ENCODE data around the gene OR1E2. TPM values are rescaled to one million over a fixed set of nuclear protein-coding genes. Genes with fewer than 3 reads are reported as not detected.
"Not testable (repeated sequence)": the region's sequence is repeated elsewhere in the genome, so short reads cannot be mapped to it uniquely, and the experiment has no call there.

The OR1E2 gene
- total RNA-seq, 1 donor from 2014 or later, result not detected

GRCh38 chr17:3447625-3448024 is 14.0 kb upstream of the OR1E2 start:
- Histone ChIP-seq H3K36me3 (no peaks in the 10 kb centered on the region), H3K4me3 (no peak overlapping the region), H3K9me3 (no peaks in the 10 kb centered on the region), H3K27ac (no peak overlapping the region), H3K4me1 (no peaks in the 10 kb centered on the region), H3K27me3 (ENCODE audit: low read depth) (no peaks in the 10 kb centered on the region)
- DNase-seq (no peak), ATAC-seq (no peak)
- TF ChIP-seq CTCF (IDR thresholded peaks at IDR 0.05), result no peak
- intact Hi-C loops (cut with DNase I), result no loop called here

GRCh38 chr17:3440451-3440850 is 6.8 kb upstream of the OR1E2 start:
- H3K4me3 ChIP-seq, result no peak overlapping the region
- no peaks in the 10 kb centered on the region for H3K4me1 ChIP-seq
- no peak for DNase-seq
- H3K36me3 ChIP-seq, result no peaks in the 10 kb centered on the region
- intact Hi-C loops (cut with DNase I), result no loop called here
- no peaks in the 10 kb centered on the region for H3K27me3 ChIP-seq (ENCODE audit: low read depth)
- no peak for ATAC-seq
- H3K27ac ChIP-seq, result no peak overlapping the region
- H3K9me3 ChIP-seq, result no peaks in the 10 kb centered on the region
- no peak for TF ChIP-seq CTCF (IDR thresholded peaks at IDR 0.05)

- no peaks in the 10 kb centered on the region for H3K27me3 ChIP-seq (ENCODE audit: low read depth)
- no peak overlapping the region for H3K27ac ChIP-seq
- no peaks in the 10 kb centered on the region for H3K36me3 ChIP-seq
- H3K4me3 ChIP-seq, result no peak overlapping the region
- no peak for DNase-seq
- H3K4me1 ChIP-seq, result no peaks in the 10 kb centered on the region
- intact Hi-C loops (cut with DNase I), result no loop called here
- no peak for ATAC-seq
- no peaks in the 10 kb centered on the region for H3K9me3 ChIP-seq
- no peak for TF ChIP-seq CTCF (IDR thresholded peaks at IDR 0.05)
Measured at GRCh38 chr17:3438368-3438767, 4.7 kb upstream of the OR1E2 start.

- H3K9me3 ChIP-seq; intact Hi-C loops (cut with DNase I); H3K4me1 ChIP-seq; H3K27ac ChIP-seq; H3K36me3 ChIP-seq; H3K27me3 ChIP-seq (ENCODE audit: low read depth); H3K4me3 ChIP-seq: not testable (repeated sequence)
- DNase-seq (peak; percentile 59), ATAC-seq (peak; percentile 44 to 85)
Measured at GRCh38 chr17:3433215-3433614, 426 bp downstream of the OR1E2 start.

- TF ChIP-seq CTCF (IDR thresholded peaks at IDR 0.05), result no peak
- Histone ChIP-seq H3K27ac (no peak overlapping the region), H3K4me3 (no peak overlapping the region), H3K36me3 (no peaks in the 10 kb centered on the region), H3K9me3 (no peaks in the 10 kb centered on the region), H3K27me3 (ENCODE audit: low read depth) (no peaks in the 10 kb centered on the region), H3K4me1 (no peaks in the 10 kb centered on the region)
- ATAC-seq, result no peak
- no peak for DNase-seq
- intact Hi-C loops (cut with DNase I), result no loop called here
Measured at GRCh38 chr17:3418222-3418621, 15.4 kb downstream of the OR1E2 start.

- intact Hi-C loops (cut with DNase I), result no loop called here
- DNase-seq (no peak), ATAC-seq (no peak)
- Histone ChIP-seq H3K27ac (no peak overlapping the region), H3K9me3 (no peaks in the 10 kb centered on the region), H3K36me3 (no peaks in the 10 kb centered on the region), H3K4me3 (no peak overlapping the region), H3K4me1 (no peaks in the 10 kb centered on the region), H3K27me3 (ENCODE audit: low read depth) (no peaks in the 10 kb centered on the region)
- no peak for TF ChIP-seq CTCF (IDR thresholded peaks at IDR 0.05)
Measured at GRCh38 chr17:3415610-3416009, 18.0 kb downstream of the OR1E2 start.

GRCh38 chr17:3412216-3412615 is 21.4 kb downstream of the OR1E2 start:
- H3K36me3 ChIP-seq; DNase-seq; H3K27me3 ChIP-seq (ENCODE audit: low read depth); H3K9me3 ChIP-seq; H3K4me3 ChIP-seq; H3K4me1 ChIP-seq; ATAC-seq; H3K27ac ChIP-seq; intact Hi-C loops (cut with DNase I): not testable (repeated sequence)
